Measurements from ENCODE around the gene FAM168A. TPM values are rescaled to one million over a fixed set of nuclear protein-coding genes. Genes with fewer than 3 reads are reported as not detected.

The FAM168A gene
- total and polyA plus RNA-seq, 9 of the 15 experiments (the other 6 are each of a cell fraction or from before 2014, with no cell fraction given): 0.44 to 7.2 (median 2.9) TPM

DNA sequence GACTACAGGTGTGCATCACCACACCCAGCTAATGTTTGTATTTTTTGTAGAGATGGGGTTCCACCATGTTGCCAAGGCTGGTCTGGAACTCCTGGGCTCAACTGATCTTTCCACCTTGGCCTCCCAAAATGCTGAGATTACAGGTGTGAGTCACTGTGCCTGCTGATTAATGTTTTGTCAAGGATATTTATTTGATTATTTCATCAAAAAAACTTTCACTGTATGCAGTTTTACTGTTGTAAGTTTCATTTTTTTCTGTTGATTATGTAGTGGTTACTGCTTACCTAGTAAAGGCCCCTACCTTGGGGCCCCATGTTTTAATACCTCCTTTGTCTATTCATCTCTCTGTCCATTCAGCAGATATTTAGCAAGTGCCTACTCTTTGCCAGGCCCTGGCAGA lies 16.7 kb upstream of the FAM168A start:
- Histone ChIP-seq H3K36me3 (ENCODE audit: control insufficient read depth, insufficient read depth, low read length) (no peaks in the 10 kb centered on the region), H3K27ac (ENCODE audit: extremely low read depth, low read depth, low read length) (no peak overlapping the region), H3K9ac (ENCODE audit: insufficient read depth in 1 of 2, low read depth in 2 of 2, low read length in 2 of 2) (no peak overlapping the region), H3K4me3 (no peak overlapping the region), H3K9me3 (replicated peaks; ENCODE audit: control insufficient read depth, insufficient read depth, low read depth, low read length) (0 out of 2 replicates have a peak, but pooled peaks cover 1% of the 10 kb centered on the region), H3K4me1 (replicated peaks in 1 of 2; ENCODE audit: control insufficient read depth in 2 of 2, insufficient read depth in 2 of 2, low read length in 2 of 2) (no peaks in the 10 kb centered on the region), H3K4me2 (ENCODE audit: insufficient read depth, low read length) (no peak overlapping the region), H3K27me3 (ENCODE audit: control insufficient read depth in 2 of 2, insufficient read depth in 2 of 2, low read length in 2 of 2) (peaks cover 10 to 11% of the 10 kb centered on the region in 2 experiments; a peak in 4 of 5 replicates), H3K9me1 (ENCODE audit: control insufficient read depth, insufficient read depth, low read length) (no peaks in the 10 kb centered on the region), H2AFZ (ENCODE audit: low read depth, low read length) (no peak overlapping the region), H3K79me2 (ENCODE audit: control insufficient read depth, insufficient read depth, low read length) (no peaks in the 10 kb centered on the region), H4K20me1 (replicated peaks; ENCODE audit: control insufficient read depth, insufficient read depth, low read length) (no peaks in the 10 kb centered on the region)
- no TSS peak for BruUV-seq (replicated peaks)
- ATAC-seq: no peak
- in situ Hi-C loops (cut with MboI) (no loop called here), intact Hi-C loops (cut with micrococcal nuclease) (no loop called here)
- CTCF ChIA-PET (ENCODE audit: low intra/inter-chr PET ratio): no interaction called here
- no peak for DNase-seq (ENCODE audit: extremely low read depth in 1 of 4, low spot score in 3 of 4)
- FAIRE-seq: no peak
- POLR2A ChIA-PET: interaction anchor here (3.2 kb wide), 1 partner anchor 11 kb away, joined by 11 read pairs; no protein-coding TSS in a partner anchor
- TF ChIP-seq C11orf30 (IDR thresholded peaks at IDR 0.05; ENCODE audit: low read depth) (no peak), ETV5 (CRISPR knock-in tag; IDR thresholded peaks at IDR 0.05; ENCODE audit: low read depth) (no peak), PYGO2 (tag; IDR thresholded peaks at IDR 0.05) (no peak), GABPB1 (CRISPR knock-in tag; IDR thresholded peaks at IDR 0.05) (no peak), CEBPB (tag; IDR thresholded peaks at IDR 0.05) (no peak), ZNF785 (CRISPR knock-in tag; IDR thresholded peaks at IDR 0.05) (no peak), NELFE (IDR thresholded peaks at IDR 0.05; ENCODE audit: insufficient read depth, insufficient read length) (no peak), ZNF311 (CRISPR knock-in tag; IDR thresholded peaks at IDR 0.05) (no peak), JUND (IDR thresholded peaks at IDR 0.05; ENCODE audit: borderline replicate concordance, low read depth, low read length) (no peak), JUND (tag; IDR thresholded peaks at IDR 0.05; ENCODE audit: borderline replicate concordance, low read depth, low read length) (no peak), TBP (optimal IDR thresholded peaks at IDR 0.05; ENCODE audit: low read depth, low read length) (no peak), POLR2AphosphoS5 (IDR thresholded peaks at IDR 0.05; ENCODE audit: control insufficient read depth, insufficient read depth, low read depth, low read length) (no peak), SIN3A (IDR thresholded peaks at IDR 0.05; ENCODE audit: borderline replicate concordance in 2 of 2, control insufficient read depth in 1 of 2, low read depth in 2 of 2, low read length in 2 of 2) (no peak)
- TF ChIP-seq, protein P1, sequence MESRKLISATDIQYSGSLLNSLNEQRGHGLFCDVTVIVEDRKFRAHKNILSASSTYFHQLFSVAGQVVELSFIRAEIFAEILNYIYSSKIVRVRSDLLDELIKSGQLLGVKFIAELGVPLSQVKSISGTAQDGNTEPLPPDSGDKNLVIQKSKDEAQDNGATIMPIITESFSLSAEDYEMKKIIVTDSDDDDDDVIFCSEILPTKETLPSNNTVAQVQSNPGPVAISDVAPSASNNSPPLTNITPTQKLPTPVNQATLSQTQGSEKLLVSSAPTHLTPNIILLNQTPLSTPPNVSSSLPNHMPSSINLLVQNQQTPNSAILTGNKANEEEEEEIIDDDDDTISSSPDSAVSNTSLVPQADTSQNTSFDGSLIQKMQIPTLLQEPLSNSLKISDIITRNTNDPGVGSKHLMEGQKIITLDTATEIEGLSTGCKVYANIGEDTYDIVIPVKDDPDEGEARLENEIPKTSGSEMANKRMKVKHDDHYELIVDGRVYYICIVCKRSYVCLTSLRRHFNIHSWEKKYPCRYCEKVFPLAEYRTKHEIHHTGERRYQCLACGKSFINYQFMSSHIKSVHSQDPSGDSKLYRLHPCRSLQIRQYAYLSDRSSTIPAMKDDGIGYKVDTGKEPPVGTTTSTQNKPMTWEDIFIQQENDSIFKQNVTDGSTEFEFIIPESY (CRISPR knock-in tag; IDR thresholded peaks at IDR 0.05): no peak
- TF ChIP-seq, protein P2, sequence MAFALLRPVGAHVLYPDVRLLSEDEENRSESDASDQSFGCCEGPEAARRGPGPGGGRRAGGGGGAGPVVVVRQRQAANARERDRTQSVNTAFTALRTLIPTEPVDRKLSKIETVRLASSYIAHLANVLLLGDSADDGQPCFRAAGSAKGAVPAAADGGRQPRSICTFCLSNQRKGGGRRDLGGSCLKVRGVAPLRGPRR (CRISPR knock-in tag; IDR thresholded peaks at IDR 0.05): no peak
- TF ChIP-seq, protein P3, sequence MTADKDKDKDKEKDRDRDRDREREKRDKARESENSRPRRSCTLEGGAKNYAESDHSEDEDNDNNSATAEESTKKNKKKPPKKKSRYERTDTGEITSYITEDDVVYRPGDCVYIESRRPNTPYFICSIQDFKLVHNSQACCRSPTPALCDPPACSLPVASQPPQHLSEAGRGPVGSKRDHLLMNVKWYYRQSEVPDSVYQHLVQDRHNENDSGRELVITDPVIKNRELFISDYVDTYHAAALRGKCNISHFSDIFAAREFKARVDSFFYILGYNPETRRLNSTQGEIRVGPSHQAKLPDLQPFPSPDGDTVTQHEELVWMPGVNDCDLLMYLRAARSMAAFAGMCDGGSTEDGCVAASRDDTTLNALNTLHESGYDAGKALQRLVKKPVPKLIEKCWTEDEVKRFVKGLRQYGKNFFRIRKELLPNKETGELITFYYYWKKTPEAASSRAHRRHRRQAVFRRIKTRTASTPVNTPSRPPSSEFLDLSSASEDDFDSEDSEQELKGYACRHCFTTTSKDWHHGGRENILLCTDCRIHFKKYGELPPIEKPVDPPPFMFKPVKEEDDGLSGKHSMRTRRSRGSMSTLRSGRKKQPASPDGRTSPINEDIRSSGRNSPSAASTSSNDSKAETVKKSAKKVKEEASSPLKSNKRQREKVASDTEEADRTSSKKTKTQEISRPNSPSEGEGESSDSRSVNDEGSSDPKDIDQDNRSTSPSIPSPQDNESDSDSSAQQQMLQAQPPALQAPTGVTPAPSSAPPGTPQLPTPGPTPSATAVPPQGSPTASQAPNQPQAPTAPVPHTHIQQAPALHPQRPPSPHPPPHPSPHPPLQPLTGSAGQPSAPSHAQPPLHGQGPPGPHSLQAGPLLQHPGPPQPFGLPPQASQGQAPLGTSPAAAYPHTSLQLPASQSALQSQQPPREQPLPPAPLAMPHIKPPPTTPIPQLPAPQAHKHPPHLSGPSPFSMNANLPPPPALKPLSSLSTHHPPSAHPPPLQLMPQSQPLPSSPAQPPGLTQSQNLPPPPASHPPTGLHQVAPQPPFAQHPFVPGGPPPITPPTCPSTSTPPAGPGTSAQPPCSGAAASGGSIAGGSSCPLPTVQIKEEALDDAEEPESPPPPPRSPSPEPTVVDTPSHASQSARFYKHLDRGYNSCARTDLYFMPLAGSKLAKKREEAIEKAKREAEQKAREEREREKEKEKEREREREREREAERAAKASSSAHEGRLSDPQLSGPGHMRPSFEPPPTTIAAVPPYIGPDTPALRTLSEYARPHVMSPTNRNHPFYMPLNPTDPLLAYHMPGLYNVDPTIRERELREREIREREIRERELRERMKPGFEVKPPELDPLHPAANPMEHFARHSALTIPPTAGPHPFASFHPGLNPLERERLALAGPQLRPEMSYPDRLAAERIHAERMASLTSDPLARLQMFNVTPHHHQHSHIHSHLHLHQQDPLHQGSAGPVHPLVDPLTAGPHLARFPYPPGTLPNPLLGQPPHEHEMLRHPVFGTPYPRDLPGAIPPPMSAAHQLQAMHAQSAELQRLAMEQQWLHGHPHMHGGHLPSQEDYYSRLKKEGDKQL (CRISPR knock-in tag; IDR thresholded peaks at IDR 0.05; ENCODE audit: borderline replicate concordance): no peak
